RWPE1 (cell line): ENCODE data around the gene NDUFAF5.

ENCODE experiments used
- CTCF ChIA-PET: fragments of 350-600 bp; sonication (Branson Sonifier 250); formaldehyde crosslinking; extraction: SDS; loops from one replicate; lab custom pipeline; 2021; lab: Yijun Ruan, JAX
- POLR2A ChIA-PET: fragments of 400-600 bp; formaldehyde crosslinking; extraction: SDS; loops from one replicate; lab custom pipeline; 2020; ENCODE audit warnings: antibody characterized with exemption; ENCODE audit not compliant: low non-redundant PET; lab: Yijun Ruan, JAX
- DNase-seq: peaks from one replicate; pipeline ENCODE4 v3.0.0; 2012; ENCODE audit warnings: low spot score
- H3K27ac ChIP-seq: fragments of 450-650 bp; 2 replicates; pipeline ENCODE4 v1.5.1; 2017
- CTCF ChIP-seq: fragments of 450-650 bp; conservative IDR thresholded peaks from 2 replicates; pipeline ENCODE4 v1.5.1; 2017; ENCODE audit warnings: low read depth, mild to moderate bottlenecking

NDUFAF5 gene

GRCh38 chr20:13857304-13857703, 72.5 kb downstream of the NDUFAF5 start:
- H3K27ac ChIP-seq = no peak overlapping the region
- CTCF ChIA-PET = interaction anchor here (0.6 to 1.0 kb wide), 3 partner anchors 13 to 197 kb away, joined by 3 to 5 read pairs (median 3); no protein-coding TSS in a partner anchor
- DNase-seq = no peak
- TF ChIP-seq CTCF = no peak
- POLR2A ChIA-PET = no interaction called here

GRCh38 chr20:13857961-13858360, 73.1 kb downstream of the NDUFAF5 start:
- DNase-seq = no peak
- ChIA-PET CTCF (interaction anchor here (1.0 kb wide), 1 partner anchor 197 kb away, joined by 3 read pairs; no protein-coding TSS in a partner anchor), POLR2A (no interaction called here)
- H3K27ac ChIP-seq = no peak overlapping the region
- TF ChIP-seq CTCF = no peak

GRCh38 chr20:13858439-13858838, 73.6 kb downstream of the NDUFAF5 start:
- ChIA-PET CTCF (interaction anchor here (0.6 to 1.0 kb wide), 2 partner anchors 119 to 196 kb away, joined by 3 read pairs; no protein-coding TSS in a partner anchor), POLR2A (no interaction called here)
- H3K27ac ChIP-seq = no peak overlapping the region
- DNase-seq = no peak
- TF ChIP-seq CTCF = no peak

GRCh38 chr20:13858871-13859270, 74.0 kb downstream of the NDUFAF5 start:
- ChIA-PET POLR2A (no interaction called here), CTCF (interaction anchor here (0.6 kb wide), 1 partner anchor 118 kb away, joined by 3 read pairs; no protein-coding TSS in a partner anchor)
- no peak for TF ChIP-seq CTCF
- DNase-seq = no peak
- H3K27ac ChIP-seq = no peak overlapping the region

GRCh38 chr20:13862245-13862644, 77.4 kb downstream of the NDUFAF5 start:
- no peak for TF ChIP-seq CTCF
- ChIA-PET CTCF (no interaction called here), POLR2A (no interaction called here)
- DNase-seq = no peak
- H3K27ac ChIP-seq = no peak overlapping the region

- H3K27ac ChIP-seq = no peak overlapping the region
- no peak for DNase-seq
- no peak for TF ChIP-seq CTCF
- POLR2A ChIA-PET = no interaction called here
- CTCF ChIA-PET = no interaction called here
Observed at GRCh38 chr20:13863244-13863643, 78.4 kb downstream of the NDUFAF5 start.
